Right atrium auricular region (tissue), 2 donors: ENCODE results near the gene DENND4A. TPM values are rescaled to one million over a fixed set of nuclear protein-coding genes. Genes with fewer than 3 reads are reported as not detected.
"Not testable (repeated sequence)": the region's sequence is repeated elsewhere in the genome, so short reads cannot be mapped to it uniquely, and the experiment has no call there.

Experiments used
- DNase-seq: peaks from one replicate; pipeline ENCODE4 v3.0.0-alpha.2; 2019; ENCODE audit warnings: low spot score
- H3K27ac ChIP-seq, 2 donors: fragments of 200-600 bp; sonication (generic); 1 replicate in 1 of 2; 2 replicates in 1 of 2; pipeline ENCODE4 v1.5.1; 2016 to 2019
- H3K27me3 ChIP-seq, 2 donors: fragments of 200-600 bp; sonication (generic); one replicate each; pipeline versions ENCODE4 v1.5.1 to v1.6.0; 2017 to 2019
- H3K36me3 ChIP-seq: fragments of 200-600 bp; sonication (generic); one replicate; pipeline ENCODE4 v1.5.1; 2016
- H3K4me1 ChIP-seq, 2 donors: fragments of 200-600 bp; sonication (generic); one replicate each; pipeline versions ENCODE4 v1.5.1 to v1.6.0; 2017 to 2019
- H3K4me3 ChIP-seq, 2 donors: fragments of 200-600 bp; sonication (generic); 1 replicate in 1 of 2; 2 replicates in 1 of 2; pipeline ENCODE4 v1.5.1; 2017 to 2019; ENCODE audit warnings: mild to moderate bottlenecking in 1 of 2, moderate library complexity in 1 of 2
- H3K9me3 ChIP-seq, 2 donors: fragments of 200-600 bp; sonication (generic); one replicate each; pipeline ENCODE4 v1.5.1; 2019
- CTCF ChIP-seq, 2 donors: fragments of 200-600 bp; sonication (generic); IDR thresholded peaks; one replicate each; pipeline ENCODE4 v1.5.1; 2019; ENCODE audit warnings: antibody characterized with exemption in 2 of 2
- total RNA-seq, 2 donors: library from RNA; depleted of rRNA; stranded (reverse); fragments of >200 nt; gene quantifications; one replicate each; pipeline ENCODE4 v1.1.0, GENCODE V29; 2016

The DENND4A gene
- total RNA-seq, 2 donors from 2014 or later, result 15.2 to 19.4 TPM

GRCh38 chr15:65812916-65813315 lies 20.8 kb upstream of the DENND4A start:
- Histone ChIP-seq H3K27me3 (no peaks in the 10 kb centered on the region), H3K4me1 (no peaks in the 10 kb centered on the region), H3K4me3 (no peak overlapping the region), H3K27ac (no peak overlapping the region), H3K36me3 (no peaks in the 10 kb centered on the region), H3K9me3 (peaks cover 0 to 18% of the 10 kb centered on the region in 2 donors)
- no peak for DNase-seq
- TF ChIP-seq CTCF (IDR thresholded peaks at IDR 0.05), result no peak

- Histone ChIP-seq H3K4me3 (no peak overlapping the region), H3K4me1 (no peaks in the 10 kb centered on the region), H3K27ac (no peak overlapping the region), H3K9me3 (peaks cover 0 to 18% of the 10 kb centered on the region in 2 donors), H3K36me3 (no peaks in the 10 kb centered on the region), H3K27me3 (no peaks in the 10 kb centered on the region)
- no peak for DNase-seq
- TF ChIP-seq CTCF (IDR thresholded peaks at IDR 0.05), result no peak
Observed at GRCh38 chr15:65812467-65812866, 20.4 kb upstream of the DENND4A start.

GRCh38 chr15:65811835-65812234 lies 19.7 kb upstream of the DENND4A start:
- H3K27me3 ChIP-seq, result no peaks in the 10 kb centered on the region
- no peak for TF ChIP-seq CTCF (IDR thresholded peaks at IDR 0.05)
- no peaks in the 10 kb centered on the region for H3K36me3 ChIP-seq
- DNase-seq, result no peak
- peaks cover 0 to 18% of the 10 kb centered on the region in 2 donors for H3K9me3 ChIP-seq
- H3K4me1 ChIP-seq, result no peaks in the 10 kb centered on the region
- H3K27ac ChIP-seq, result no peak overlapping the region
- H3K4me3 ChIP-seq, result no peak overlapping the region

- H3K36me3 ChIP-seq, H3K4me3 ChIP-seq, H3K27ac ChIP-seq, H3K27me3 ChIP-seq, DNase-seq, H3K4me1 ChIP-seq: not testable (repeated sequence)
- H3K9me3 ChIP-seq, result peaks cover 0 to 18% of the 10 kb centered on the region in 2 donors
Observed at GRCh38 chr15:65811011-65811733, 19.1 kb upstream of the DENND4A start.

- Histone ChIP-seq H3K9me3 (peaks cover 0 to 7% of the 10 kb centered on the region in 2 donors), H3K36me3 (no peaks in the 10 kb centered on the region), H3K27ac (no peak overlapping the region), H3K27me3 (no peaks in the 10 kb centered on the region), H3K4me1 (no peaks in the 10 kb centered on the region), H3K4me3 (no peak overlapping the region)
- DNase-seq, result no peak
- TF ChIP-seq CTCF (IDR thresholded peaks at IDR 0.05), result no peak
Observed at GRCh38 chr15:65806397-65806796, 14.3 kb upstream of the DENND4A start.

GRCh38 chr15:65805019-65805745 lies 13.1 kb upstream of the DENND4A start:
- no peak overlapping the region for H3K4me3 ChIP-seq
- H3K27ac ChIP-seq, result peak overlapping the region in 1 of 2 donors; percentile 29
- H3K4me1 ChIP-seq, result no peaks in the 10 kb centered on the region
- no peaks in the 10 kb centered on the region for H3K9me3 ChIP-seq
- no peak for TF ChIP-seq CTCF (IDR thresholded peaks at IDR 0.05)
- no peaks in the 10 kb centered on the region for H3K27me3 ChIP-seq
- DNase-seq, result no peak
- H3K36me3 ChIP-seq, result no peaks in the 10 kb centered on the region
